ENCODE measurements around the gene CORO2A.

DNA sequence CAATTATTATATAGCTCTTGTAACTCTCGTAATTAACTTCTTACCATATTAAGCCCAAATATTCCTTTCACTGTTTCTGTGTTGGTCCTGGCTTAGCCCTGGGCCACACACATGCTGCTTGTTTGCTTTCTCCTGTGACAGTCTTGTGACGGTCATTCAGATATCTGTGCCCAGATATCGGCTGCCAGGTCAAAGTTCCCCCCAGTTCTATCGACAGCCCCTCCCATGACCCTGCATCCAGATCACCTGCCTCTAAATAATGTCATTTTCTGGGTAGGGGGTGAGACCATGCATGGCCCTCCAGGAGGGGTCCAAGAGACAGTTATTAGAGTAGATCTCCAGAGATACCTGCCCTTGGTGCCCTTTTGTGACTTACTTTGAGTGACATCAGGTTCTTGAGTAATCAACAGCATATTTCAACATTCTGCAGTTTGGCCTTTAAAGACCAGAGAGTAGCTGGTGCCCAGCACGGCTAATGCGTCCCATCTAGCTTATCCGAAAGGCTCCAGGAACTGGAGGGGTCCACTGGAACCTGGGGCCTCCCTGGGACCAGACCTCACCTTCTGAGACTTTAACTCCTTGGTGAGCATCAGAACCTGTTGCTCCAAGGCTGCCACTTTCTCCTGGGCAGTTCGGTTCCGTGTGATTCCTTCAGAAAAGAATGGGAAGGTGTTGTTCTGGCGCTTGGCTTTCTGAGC is 36.1 kb upstream of the CORO2A start:
- TF ChIP-seq, protein P1, sequence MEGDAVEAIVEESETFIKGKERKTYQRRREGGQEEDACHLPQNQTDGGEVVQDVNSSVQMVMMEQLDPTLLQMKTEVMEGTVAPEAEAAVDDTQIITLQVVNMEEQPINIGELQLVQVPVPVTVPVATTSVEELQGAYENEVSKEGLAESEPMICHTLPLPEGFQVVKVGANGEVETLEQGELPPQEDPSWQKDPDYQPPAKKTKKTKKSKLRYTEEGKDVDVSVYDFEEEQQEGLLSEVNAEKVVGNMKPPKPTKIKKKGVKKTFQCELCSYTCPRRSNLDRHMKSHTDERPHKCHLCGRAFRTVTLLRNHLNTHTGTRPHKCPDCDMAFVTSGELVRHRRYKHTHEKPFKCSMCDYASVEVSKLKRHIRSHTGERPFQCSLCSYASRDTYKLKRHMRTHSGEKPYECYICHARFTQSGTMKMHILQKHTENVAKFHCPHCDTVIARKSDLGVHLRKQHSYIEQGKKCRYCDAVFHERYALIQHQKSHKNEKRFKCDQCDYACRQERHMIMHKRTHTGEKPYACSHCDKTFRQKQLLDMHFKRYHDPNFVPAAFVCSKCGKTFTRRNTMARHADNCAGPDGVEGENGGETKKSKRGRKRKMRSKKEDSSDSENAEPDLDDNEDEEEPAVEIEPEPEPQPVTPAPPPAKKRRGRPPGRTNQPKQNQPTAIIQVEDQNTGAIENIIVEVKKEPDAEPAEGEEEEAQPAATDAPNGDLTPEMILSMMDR (IDR thresholded peaks at IDR 0.05; ENCODE audit: extremely low read depth in 1 of 2, insufficient read depth in 1 of 2, low read depth in 1 of 2, low read length in 2 of 2) = no peak
- TF ChIP-seq EZH2 (IDR thresholded peaks at IDR 0.05; ENCODE audit: borderline replicate concordance, low read depth, low read length, severe bottlenecking) = no peak
- TF ChIP-seq, protein P2, sequence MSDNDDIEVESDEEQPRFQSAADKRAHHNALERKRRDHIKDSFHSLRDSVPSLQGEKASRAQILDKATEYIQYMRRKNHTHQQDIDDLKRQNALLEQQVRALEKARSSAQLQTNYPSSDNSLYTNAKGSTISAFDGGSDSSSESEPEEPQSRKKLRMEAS (IDR thresholded peaks at IDR 0.05; ENCODE audit: insufficient read depth, insufficient read length) = no peak
- no peak for TF ChIP-seq FOS (IDR thresholded peaks at IDR 0.05; ENCODE audit: borderline replicate concordance, insufficient read depth, low read length)
- TF ChIP-seq POLR2AphosphoS5 (IDR thresholded peaks at IDR 0.05; ENCODE audit: insufficient read depth, low read depth, low read length) = no peak
- TF ChIP-seq POLR2A (IDR thresholded peaks at IDR 0.05; ENCODE audit: low read depth, low read length) = no peak
